ENCODE results near the gene TECTA.

TECTA gene

DNA sequence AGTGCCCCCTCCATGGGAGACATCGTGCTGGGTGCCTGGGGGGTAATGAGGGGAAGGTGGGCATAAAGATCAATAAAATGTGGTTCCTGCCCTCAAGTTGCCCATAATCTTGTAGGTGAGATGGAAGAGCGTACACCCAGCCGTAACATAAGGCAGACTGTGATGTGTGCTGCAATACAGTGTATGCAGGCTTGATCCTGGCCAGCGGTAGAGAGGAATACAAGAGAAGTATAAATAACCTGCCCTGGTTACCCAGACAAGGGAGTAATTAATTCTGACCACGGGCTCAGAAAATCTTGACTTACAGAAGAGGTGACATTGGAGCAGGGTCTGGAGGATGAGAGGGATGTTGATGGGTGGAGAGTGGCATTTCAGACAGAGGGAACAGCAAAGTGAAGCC lies 43.7 kb downstream of the TECTA start:
- ATAC-seq (ENCODE audit: insufficient read depth, low read depth) (no peak), DNase-seq (no peak)
- Histone ChIP-seq H3K79me2 (ENCODE audit: insufficient read depth, low read length) (no peaks in the 10 kb centered on the region), H3K9me3 (ENCODE audit: insufficient read depth, low read length, severe bottlenecking) (no peaks in the 10 kb centered on the region), H3K4me3 (ENCODE audit: low read depth in 1 of 2, low read length in 2 of 2) (no peak overlapping the region), H3K27ac (ENCODE audit: low read length) (no peak overlapping the region), H3K4me1 (ENCODE audit: insufficient read depth, low read length) (no peaks in the 10 kb centered on the region), H3K27me3 (ENCODE audit: insufficient read depth, low read length, poor library complexity) (no peaks in the 10 kb centered on the region), H3K9ac (ENCODE audit: low read depth, low read length) (no peak overlapping the region), H4K20me1 (ENCODE audit: insufficient read depth, low read length) (no peaks in the 10 kb centered on the region), H2AFZ (ENCODE audit: low read depth, low read length) (no peak overlapping the region), H3K4me2 (ENCODE audit: insufficient read depth, low read length) (no peak overlapping the region), H3K36me3 (ENCODE audit: insufficient read depth, low read length) (no peaks in the 10 kb centered on the region)
- TF ChIP-seq, protein P1, sequence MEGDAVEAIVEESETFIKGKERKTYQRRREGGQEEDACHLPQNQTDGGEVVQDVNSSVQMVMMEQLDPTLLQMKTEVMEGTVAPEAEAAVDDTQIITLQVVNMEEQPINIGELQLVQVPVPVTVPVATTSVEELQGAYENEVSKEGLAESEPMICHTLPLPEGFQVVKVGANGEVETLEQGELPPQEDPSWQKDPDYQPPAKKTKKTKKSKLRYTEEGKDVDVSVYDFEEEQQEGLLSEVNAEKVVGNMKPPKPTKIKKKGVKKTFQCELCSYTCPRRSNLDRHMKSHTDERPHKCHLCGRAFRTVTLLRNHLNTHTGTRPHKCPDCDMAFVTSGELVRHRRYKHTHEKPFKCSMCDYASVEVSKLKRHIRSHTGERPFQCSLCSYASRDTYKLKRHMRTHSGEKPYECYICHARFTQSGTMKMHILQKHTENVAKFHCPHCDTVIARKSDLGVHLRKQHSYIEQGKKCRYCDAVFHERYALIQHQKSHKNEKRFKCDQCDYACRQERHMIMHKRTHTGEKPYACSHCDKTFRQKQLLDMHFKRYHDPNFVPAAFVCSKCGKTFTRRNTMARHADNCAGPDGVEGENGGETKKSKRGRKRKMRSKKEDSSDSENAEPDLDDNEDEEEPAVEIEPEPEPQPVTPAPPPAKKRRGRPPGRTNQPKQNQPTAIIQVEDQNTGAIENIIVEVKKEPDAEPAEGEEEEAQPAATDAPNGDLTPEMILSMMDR (IDR thresholded peaks at IDR 0.05; ENCODE audit: borderline replicate concordance, extremely low read depth, low read length, poor library complexity, severe bottlenecking): no peak
- TF ChIP-seq EZH2 (IDR thresholded peaks at IDR 0.05; ENCODE audit: borderline replicate concordance, low read depth, low read length, severe bottlenecking): no peak

DNA sequence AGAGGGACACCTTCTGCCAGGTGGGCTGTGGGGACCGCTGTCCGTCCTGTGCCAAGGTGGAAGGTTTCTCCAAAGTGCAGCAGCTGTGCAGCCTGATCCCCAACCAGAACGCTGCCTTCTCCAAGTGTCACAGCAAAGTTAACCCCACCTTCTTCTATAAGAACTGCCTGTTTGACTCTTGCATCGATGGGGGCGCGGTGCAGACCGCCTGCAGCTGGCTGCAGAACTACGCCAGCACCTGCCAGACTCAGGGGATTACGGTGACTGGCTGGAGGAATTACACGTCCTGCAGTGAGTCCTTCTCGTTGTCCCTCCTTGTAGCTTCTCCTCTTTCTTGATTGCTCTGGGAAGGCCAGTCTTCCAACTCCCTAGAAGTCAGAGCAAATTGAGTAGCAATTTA lies 44.8 kb downstream of the TECTA start:
- Histone ChIP-seq H3K4me2 (ENCODE audit: insufficient read depth, low read length) (no peak overlapping the region), H3K9ac (ENCODE audit: low read depth, low read length) (no peak overlapping the region), H3K27ac (ENCODE audit: low read length) (no peak overlapping the region), H3K4me3 (ENCODE audit: low read depth in 1 of 2, low read length in 2 of 2) (no peak overlapping the region), H3K27me3 (ENCODE audit: insufficient read depth, low read length, poor library complexity) (no peaks in the 10 kb centered on the region), H2AFZ (ENCODE audit: low read depth, low read length) (no peak overlapping the region), H3K79me2 (ENCODE audit: insufficient read depth, low read length) (no peaks in the 10 kb centered on the region), H3K36me3 (ENCODE audit: insufficient read depth, low read length) (no peaks in the 10 kb centered on the region), H3K4me1 (ENCODE audit: insufficient read depth, low read length) (no peaks in the 10 kb centered on the region), H4K20me1 (ENCODE audit: insufficient read depth, low read length) (no peaks in the 10 kb centered on the region), H3K9me3 (ENCODE audit: insufficient read depth, low read length, severe bottlenecking) (no peaks in the 10 kb centered on the region)
- no peak for DNase-seq
- TF ChIP-seq, protein P1 (IDR thresholded peaks at IDR 0.05; ENCODE audit: borderline replicate concordance, extremely low read depth, low read length, poor library complexity, severe bottlenecking): no peak
- no peak for TF ChIP-seq EZH2 (IDR thresholded peaks at IDR 0.05; ENCODE audit: borderline replicate concordance, low read depth, low read length, severe bottlenecking)
- ATAC-seq (ENCODE audit: insufficient read depth, low read depth): no peak

DNA sequence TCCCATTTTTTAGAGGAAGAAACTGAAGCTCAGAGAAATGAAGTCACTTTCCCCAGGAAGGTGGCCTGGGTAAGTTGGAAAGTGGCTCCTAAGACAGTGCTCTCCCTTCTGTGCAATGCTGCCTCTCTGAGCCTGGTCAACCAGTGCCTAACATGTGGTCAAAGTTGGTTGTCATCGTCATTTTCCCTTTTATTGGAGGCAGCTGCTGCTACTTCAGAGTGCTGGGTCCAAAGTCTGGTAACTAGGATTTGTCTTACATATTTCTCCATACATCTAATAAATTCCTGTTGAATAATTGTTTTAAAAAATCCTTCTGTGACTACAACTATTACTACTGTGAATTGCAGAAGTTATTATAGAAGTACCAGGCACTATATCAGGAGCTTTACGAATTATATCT lies 48.1 kb downstream of the TECTA start:
- no peaks in the 10 kb centered on the region for H3K36me3 ChIP-seq (ENCODE audit: insufficient read depth, low read length)
- no peak for TF ChIP-seq EZH2 (IDR thresholded peaks at IDR 0.05; ENCODE audit: borderline replicate concordance, low read depth, low read length, severe bottlenecking)
- TF ChIP-seq, protein P1 (IDR thresholded peaks at IDR 0.05; ENCODE audit: borderline replicate concordance, extremely low read depth, low read length, poor library complexity, severe bottlenecking): no peak
- H3K9ac ChIP-seq (ENCODE audit: low read depth, low read length): no peak overlapping the region
- no peak overlapping the region for H3K4me3 ChIP-seq (ENCODE audit: low read depth in 1 of 2, low read length in 2 of 2)
- H3K4me2 ChIP-seq (ENCODE audit: insufficient read depth, low read length): no peak overlapping the region
- DNase-seq: no peak
- H3K4me1 ChIP-seq (ENCODE audit: insufficient read depth, low read length): no peaks in the 10 kb centered on the region
- H3K79me2 ChIP-seq (ENCODE audit: insufficient read depth, low read length): no peaks in the 10 kb centered on the region
- H4K20me1 ChIP-seq (ENCODE audit: insufficient read depth, low read length): no peaks in the 10 kb centered on the region
- H3K9me3 ChIP-seq (ENCODE audit: insufficient read depth, low read length, severe bottlenecking): no peaks in the 10 kb centered on the region
- no peak overlapping the region for H3K27ac ChIP-seq (ENCODE audit: low read length)
- ATAC-seq (ENCODE audit: insufficient read depth, low read depth): no peak
- H2AFZ ChIP-seq (ENCODE audit: low read depth, low read length): no peak overlapping the region
- H3K27me3 ChIP-seq (ENCODE audit: insufficient read depth, low read length, poor library complexity): no peaks in the 10 kb centered on the region

DNA sequence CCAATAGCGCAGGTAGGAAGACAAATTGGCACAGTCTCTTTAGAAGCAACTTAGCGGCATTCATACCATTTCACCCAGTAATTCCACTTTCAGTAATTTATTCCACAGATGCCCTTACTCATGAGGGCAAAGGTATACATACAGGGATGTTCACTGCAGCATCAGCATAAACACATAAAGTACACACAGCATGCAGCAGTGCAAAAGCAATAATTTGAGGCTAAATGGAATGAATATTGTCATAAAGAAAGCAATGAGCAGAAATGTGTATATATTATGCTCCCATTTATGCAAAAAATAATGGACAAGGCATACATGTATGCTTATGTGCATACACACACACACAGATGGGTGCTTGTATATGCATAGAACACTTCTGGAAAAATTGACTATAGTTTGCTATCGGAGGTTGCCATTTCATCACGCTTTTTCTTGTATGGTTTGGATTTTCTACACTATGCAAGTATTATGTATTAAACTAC lies 50.2 kb downstream of the TECTA start:
- Histone ChIP-seq H3K9me3 (ENCODE audit: insufficient read depth, low read length, severe bottlenecking) (no peaks in the 10 kb centered on the region), H3K4me1 (ENCODE audit: insufficient read depth, low read length) (no peaks in the 10 kb centered on the region), H3K4me3 (ENCODE audit: low read depth in 1 of 2, low read length in 2 of 2) (no peak overlapping the region), H3K79me2 (ENCODE audit: insufficient read depth, low read length) (no peaks in the 10 kb centered on the region), H3K4me2 (ENCODE audit: insufficient read depth, low read length) (no peak overlapping the region), H3K27ac (ENCODE audit: low read length) (no peak overlapping the region), H2AFZ (ENCODE audit: low read depth, low read length) (no peak overlapping the region), H3K36me3 (ENCODE audit: insufficient read depth, low read length) (no peaks in the 10 kb centered on the region), H3K27me3 (ENCODE audit: insufficient read depth, low read length, poor library complexity) (no peaks in the 10 kb centered on the region), H4K20me1 (ENCODE audit: insufficient read depth, low read length) (no peaks in the 10 kb centered on the region), H3K9ac (ENCODE audit: low read depth, low read length) (no peak overlapping the region)
- ATAC-seq (ENCODE audit: insufficient read depth, low read depth) (no peak), DNase-seq (no peak)
- TF ChIP-seq, protein P1 (IDR thresholded peaks at IDR 0.05; ENCODE audit: borderline replicate concordance, extremely low read depth, low read length, poor library complexity, severe bottlenecking): no peak
- no peak for TF ChIP-seq EZH2 (IDR thresholded peaks at IDR 0.05; ENCODE audit: borderline replicate concordance, low read depth, low read length, severe bottlenecking)
